ENCODE data around the gene PTPRN2. TPM values are rescaled to one million over a fixed set of nuclear protein-coding genes. Genes with fewer than 3 reads are reported as not detected.

The PTPRN2 gene
- total RNA-seq, 4 donors from 2014 or later = 2.0 to 9.5 (median 2.6) TPM

- no peak for TF ChIP-seq CTCF (IDR thresholded peaks at IDR 0.05)
- DNase-seq (ENCODE audit: low spot score) (no peak), ATAC-seq (ENCODE audit: low FRiP score) (no peak)
Observed at GRCh38 chr7:158054611-158055010, 533.0 kb downstream of the PTPRN2 start.

GRCh38 chr7:158054081-158054480 lies 533.5 kb downstream of the PTPRN2 start:
- ATAC-seq (ENCODE audit: low FRiP score) (no peak), DNase-seq (ENCODE audit: low spot score) (no peak)
- no peak for TF ChIP-seq CTCF (IDR thresholded peaks at IDR 0.05)

GRCh38 chr7:158053183-158053915 lies 534.3 kb downstream of the PTPRN2 start:
- TF ChIP-seq CTCF (IDR thresholded peaks at IDR 0.05) = no peak
- ATAC-seq (ENCODE audit: low FRiP score) (no peak), DNase-seq (ENCODE audit: low spot score) (no peak)

- no peak for TF ChIP-seq CTCF (IDR thresholded peaks at IDR 0.05)
- ATAC-seq (ENCODE audit: low FRiP score) (no peak), DNase-seq (ENCODE audit: low spot score) (no peak)
Observed at GRCh38 chr7:158052381-158053060, 535.1 kb downstream of the PTPRN2 start.

- ATAC-seq (ENCODE audit: low FRiP score) = no peak
Observed at GRCh38 chr7:158051776-158052175, 535.8 kb downstream of the PTPRN2 start.

GRCh38 chr7:158050978-158051651 lies 536.5 kb downstream of the PTPRN2 start:
- TF ChIP-seq CTCF (IDR thresholded peaks at IDR 0.05) = no peak
- ATAC-seq (ENCODE audit: low FRiP score) (no peak), DNase-seq (ENCODE audit: low spot score) (no peak)

More at GRCh38 chr7:158051776-158052175, 535.8 kb downstream of the PTPRN2 start:
- TF ChIP-seq CTCF (IDR thresholded peaks at IDR 0.05) = no peak
- no peak for DNase-seq (ENCODE audit: low spot score)

Data from omental fat pad (tissue), 4 donors.